H9 (cell line): ENCODE data around the gene C6orf136. TPM values are rescaled to one million over a fixed set of nuclear protein-coding genes. Genes with fewer than 3 reads are reported as not detected.

Experiments
- DNase-seq: peaks from one replicate; pipeline ENCODE4 v3.0.0-alpha.2; 2017
- H2AFZ ChIP-seq: one replicate; pipeline ENCODE4 v1.6.1; 2013; ENCODE audit warnings: mild to moderate bottlenecking, low read length, control low read depth, moderate library complexity
- H2AK5ac ChIP-seq: 2 replicates; pipeline ENCODE4 v1.6.1; 2013; ENCODE audit warnings: low read length, control low read depth, mixed read lengths; ENCODE audit not compliant: insufficient read length
- H2BK120ac ChIP-seq: one replicate; pipeline ENCODE4 v1.6.1; 2013; ENCODE audit warnings: low read depth, mild to moderate bottlenecking, low read length, control low read depth, inconsistent platforms; ENCODE audit not compliant: poor library complexity, severe bottlenecking
- H2BK12ac ChIP-seq: 2 replicates; pipeline ENCODE4 v1.6.1; 2013; ENCODE audit warnings: low read length, control low read depth, mixed read lengths, low read depth; ENCODE audit not compliant: insufficient read length
- H2BK15ac ChIP-seq: 2 replicates; pipeline ENCODE4 v1.6.1; 2013; ENCODE audit warnings: low read depth, low read length, control low read depth
- H2BK20ac ChIP-seq: one replicate; pipeline ENCODE4 v1.6.1; 2013; ENCODE audit warnings: low read depth, mild to moderate bottlenecking, low read length, control low read depth, inconsistent platforms; ENCODE audit not compliant: poor library complexity, severe bottlenecking
- H2BK5ac ChIP-seq: 2 replicates; pipeline ENCODE4 v1.6.1; 2013; ENCODE audit warnings: low read length, control low read depth, mixed read lengths; ENCODE audit not compliant: insufficient read length
- H3K14ac ChIP-seq: 2 replicates; pipeline ENCODE4 v1.6.1; 2013; ENCODE audit warnings: low read length, control low read depth; ENCODE audit not compliant: insufficient read depth
- H3K18ac ChIP-seq: 2 replicates; pipeline ENCODE4 v1.6.1; 2013; ENCODE audit warnings: low read depth, mild to moderate bottlenecking, mixed read lengths, low read length, control low read depth; ENCODE audit not compliant: insufficient read length
- H3K23ac ChIP-seq: 2 replicates; pipeline ENCODE4 v1.6.1; 2013; ENCODE audit warnings: low read length, control low read depth, mixed read lengths, low read depth; ENCODE audit not compliant: insufficient read length
- H3K23me2 ChIP-seq: 2 replicates; pipeline ENCODE4 v1.6.1; 2013; ENCODE audit warnings: low read depth, mild to moderate bottlenecking, mixed read lengths, low read length, control low read depth; ENCODE audit not compliant: insufficient read length, poor library complexity, severe bottlenecking
- H3K27ac ChIP-seq: 2 replicates; pipeline ENCODE4 v1.5.1; 2013; ENCODE audit warnings: low read length, control low read depth, mixed read lengths, low read depth; ENCODE audit not compliant: insufficient read length
- H3K27me3 ChIP-seq: 2 replicates; pipeline ENCODE4 v1.6.1; 2013; ENCODE audit warnings: low read length, control low read depth, inconsistent platforms; ENCODE audit not compliant: insufficient read depth
- H3K4ac ChIP-seq: 2 replicates; pipeline ENCODE4 v1.6.1; 2013; ENCODE audit warnings: low read depth, mild to moderate bottlenecking, control low read depth, inconsistent platforms, low read length, moderate library complexity
- H3K4me1 ChIP-seq: 2 replicates; pipeline ENCODE4 v1.6.1; 2013; ENCODE audit warnings: low read length, control low read depth, inconsistent platforms; ENCODE audit not compliant: insufficient read depth
- H3K4me2 ChIP-seq: 2 replicates; pipeline ENCODE4 v1.6.1; 2013; ENCODE audit warnings: low read length, control low read depth, mixed read lengths; ENCODE audit not compliant: insufficient read length, insufficient read depth
- H3K56ac ChIP-seq: 2 replicates; pipeline ENCODE4 v1.6.1; 2013; ENCODE audit warnings: low read depth, mild to moderate bottlenecking, mixed read lengths, low read length, control low read depth; ENCODE audit not compliant: insufficient read length
- H3K79me1 ChIP-seq: 2 replicates; pipeline ENCODE4 v1.6.1; 2013; ENCODE audit warnings: low read depth, mild to moderate bottlenecking, moderate library complexity, low read length, control low read depth, inconsistent platforms; ENCODE audit not compliant: insufficient read depth, poor library complexity, severe bottlenecking
- H3K79me2 ChIP-seq: 2 replicates; pipeline ENCODE4 v1.6.1; 2013; ENCODE audit warnings: low read length, control low read depth, inconsistent platforms; ENCODE audit not compliant: insufficient read depth
- H3K9ac ChIP-seq: 2 replicates; pipeline ENCODE4 v1.6.1; 2013; ENCODE audit warnings: low read length, control low read depth, mixed read lengths; ENCODE audit not compliant: insufficient read length; ENCODE audit errors: extremely low read depth
- H3K9me3 ChIP-seq: one replicate; pipeline ENCODE4 v1.6.1; 2013; ENCODE audit warnings: low read depth, low read length, inconsistent platforms; ENCODE audit not compliant: control insufficient read depth
- H3T11ph ChIP-seq: one replicate; pipeline ENCODE4 v1.6.1; 2013; ENCODE audit warnings: mild to moderate bottlenecking, low read length, control low read depth, inconsistent platforms
- H4K20me1 ChIP-seq: one replicate; pipeline ENCODE4 v1.6.1; 2013; ENCODE audit not compliant: control insufficient read depth, insufficient read length, insufficient read depth
- H4K5ac ChIP-seq: 2 replicates; pipeline ENCODE4 v1.6.1; 2013; ENCODE audit warnings: low read depth, mild to moderate bottlenecking, mixed read lengths, low read length, control low read depth; ENCODE audit not compliant: insufficient read length
- H4K8ac ChIP-seq: replicated peaks from 2 replicates; pipeline ENCODE4 v1.6.1; 2013; ENCODE audit warnings: low read length, control low read depth, mixed read lengths, low read depth; ENCODE audit not compliant: insufficient read length
- H4K91ac ChIP-seq: 2 replicates; pipeline ENCODE4 v1.6.1; 2013; ENCODE audit warnings: low read depth, mild to moderate bottlenecking, moderate library complexity, mixed read lengths, low read length, control low read depth; ENCODE audit not compliant: insufficient read length
- H3K27ac Mint-ChIP-seq, 3 experiments: 2 replicates in 2 of 3; 3 replicates in 1 of 3; pipeline ENCODE4 v1.8.0; 2020 to 2021; ENCODE audit warnings: mixed read lengths in 3 of 3, mild to moderate bottlenecking in 1 of 3, moderate library complexity in 1 of 3
- H3K27me3 Mint-ChIP-seq: 2 replicates; pipeline ENCODE4 v1.8.0; 2021; ENCODE audit warnings: low read depth, mild to moderate bottlenecking, moderate library complexity, mixed read lengths
- H3K36me3 Mint-ChIP-seq, 3 experiments: 2 replicates in 2 of 3; 3 replicates in 1 of 3; pipeline ENCODE4 v1.8.0; 2020 to 2021; ENCODE audit warnings: low read depth in 3 of 3, mixed read lengths in 3 of 3; ENCODE audit not compliant: insufficient read depth in 1 of 3
- H3K4me1 Mint-ChIP-seq, 2 experiments: 2 replicates each; pipeline ENCODE4 v1.8.0; 2020; ENCODE audit warnings: mixed read lengths in 2 of 2
- H3K4me3 Mint-ChIP-seq, 2 experiments: 2 replicates in 1 of 2; 3 replicates in 1 of 2; pipeline ENCODE4 v1.8.0; 2020 to 2021; ENCODE audit warnings: mild to moderate bottlenecking in 2 of 2, mixed read lengths in 2 of 2, moderate library complexity in 1 of 2
- H3K9me3 Mint-ChIP-seq, 2 experiments: 2 replicates in 1 of 2; 3 replicates in 1 of 2; pipeline ENCODE4 v1.8.0; 2020; ENCODE audit warnings: mild to moderate bottlenecking in 2 of 2, mixed read lengths in 2 of 2, moderate library complexity in 1 of 2
- WGBS: extraction: QIAGEN DNeasy Blood & Tissue Kit; methylation state at CpG from one replicate; pipeline ENCODE4 v1.1.7; 2013; ENCODE audit warnings: missing lambda C conversion rate, low lambda C conversion rate, mixed read lengths; ENCODE audit not compliant: insufficient read length; ENCODE audit errors: extremely low coverage; 5-methylcytosine and 5-hydroxymethylcytosine counted together
- total RNA-seq: library from RNA; stranded (reverse); gene quantifications from 2 replicates; pipeline ENCODE4 v1.2.1, GENCODE V29; 2021
- TF ChIP-seq, protein P1 (sequence below): fragments of 200-600 bp; sonication (generic); conservative IDR thresholded peaks from 3 replicates; pipeline ENCODE4 v1.8.0; 2021; ENCODE audit warnings: antibody characterized with exemption, mild to moderate bottlenecking

C6orf136 gene
- total RNA-seq, 1 experiment from 2014 or later: 22.2 TPM

DNA sequence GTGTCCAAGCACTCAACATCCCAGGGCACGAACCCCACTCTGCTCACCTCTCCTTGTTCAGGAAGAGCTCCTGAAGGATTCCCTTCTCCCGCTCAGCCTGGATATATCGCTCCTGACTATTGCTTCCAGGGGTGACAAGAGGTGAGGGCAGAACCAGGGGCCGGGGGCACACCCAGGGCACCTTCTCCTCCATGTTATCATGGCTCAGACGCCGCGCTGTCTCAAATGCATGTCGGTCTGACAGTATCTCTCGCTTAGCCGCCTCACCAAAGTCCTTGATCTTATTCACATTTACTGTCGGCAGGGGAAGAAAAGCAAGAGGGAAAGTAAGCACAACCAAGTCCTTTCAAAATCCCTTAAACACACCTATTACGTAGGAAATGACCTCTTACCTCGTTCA is 43.0 kb upstream of the C6orf136 start:
- Histone ChIP-seq H3T11ph (no peak overlapping the region), H3K27me3 (no peaks in the 10 kb centered on the region), H3K4me1 (no peaks in the 10 kb centered on the region), H2BK12ac (no peak overlapping the region), H2AFZ (no peak overlapping the region), H2BK15ac (no peak overlapping the region), H3K27ac (no peak overlapping the region), H4K5ac (no peak overlapping the region), H2BK20ac (no peak overlapping the region), H2AK5ac (no peak overlapping the region), H3K14ac (no peak overlapping the region), H2BK5ac (no peak overlapping the region), H4K20me1 (peaks cover 3% of the 10 kb centered on the region), H3K23me2 (no peaks in the 10 kb centered on the region), H3K9ac (no peak overlapping the region), H3K4ac (no peak overlapping the region), H3K23ac (no peak overlapping the region), H4K91ac (no peak overlapping the region), H4K8ac (no peak overlapping the region), H3K18ac (no peak overlapping the region), H3K56ac (no peak overlapping the region), H2BK120ac (no peak overlapping the region), H3K9me3 (no peaks in the 10 kb centered on the region), H3K79me1 (no peaks in the 10 kb centered on the region), H3K79me2 (no peaks in the 10 kb centered on the region), H3K4me2 (no peak overlapping the region)
- WGBS: no CpG with 5 or more reads among the region's 13 CpGs
- DNase-seq: no peak
- H3K4me1 Mint-ChIP-seq: no peaks in the 10 kb centered on the region
- H3K4me3 Mint-ChIP-seq: no peak overlapping the region
- peaks cover 2% of the 10 kb centered on the region for H3K27me3 Mint-ChIP-seq
- no peaks in the 10 kb centered on the region for H3K9me3 Mint-ChIP-seq
- TF ChIP-seq, protein P1, sequence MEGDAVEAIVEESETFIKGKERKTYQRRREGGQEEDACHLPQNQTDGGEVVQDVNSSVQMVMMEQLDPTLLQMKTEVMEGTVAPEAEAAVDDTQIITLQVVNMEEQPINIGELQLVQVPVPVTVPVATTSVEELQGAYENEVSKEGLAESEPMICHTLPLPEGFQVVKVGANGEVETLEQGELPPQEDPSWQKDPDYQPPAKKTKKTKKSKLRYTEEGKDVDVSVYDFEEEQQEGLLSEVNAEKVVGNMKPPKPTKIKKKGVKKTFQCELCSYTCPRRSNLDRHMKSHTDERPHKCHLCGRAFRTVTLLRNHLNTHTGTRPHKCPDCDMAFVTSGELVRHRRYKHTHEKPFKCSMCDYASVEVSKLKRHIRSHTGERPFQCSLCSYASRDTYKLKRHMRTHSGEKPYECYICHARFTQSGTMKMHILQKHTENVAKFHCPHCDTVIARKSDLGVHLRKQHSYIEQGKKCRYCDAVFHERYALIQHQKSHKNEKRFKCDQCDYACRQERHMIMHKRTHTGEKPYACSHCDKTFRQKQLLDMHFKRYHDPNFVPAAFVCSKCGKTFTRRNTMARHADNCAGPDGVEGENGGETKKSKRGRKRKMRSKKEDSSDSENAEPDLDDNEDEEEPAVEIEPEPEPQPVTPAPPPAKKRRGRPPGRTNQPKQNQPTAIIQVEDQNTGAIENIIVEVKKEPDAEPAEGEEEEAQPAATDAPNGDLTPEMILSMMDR: no peak
- no peak overlapping the region for H3K27ac Mint-ChIP-seq
- peaks cover 63 to 94% (median 92%) of the 10 kb centered on the region in 3 experiments for H3K36me3 Mint-ChIP-seq
